ENCODE results near the gene LNX1.

LNX1 gene

DNA sequence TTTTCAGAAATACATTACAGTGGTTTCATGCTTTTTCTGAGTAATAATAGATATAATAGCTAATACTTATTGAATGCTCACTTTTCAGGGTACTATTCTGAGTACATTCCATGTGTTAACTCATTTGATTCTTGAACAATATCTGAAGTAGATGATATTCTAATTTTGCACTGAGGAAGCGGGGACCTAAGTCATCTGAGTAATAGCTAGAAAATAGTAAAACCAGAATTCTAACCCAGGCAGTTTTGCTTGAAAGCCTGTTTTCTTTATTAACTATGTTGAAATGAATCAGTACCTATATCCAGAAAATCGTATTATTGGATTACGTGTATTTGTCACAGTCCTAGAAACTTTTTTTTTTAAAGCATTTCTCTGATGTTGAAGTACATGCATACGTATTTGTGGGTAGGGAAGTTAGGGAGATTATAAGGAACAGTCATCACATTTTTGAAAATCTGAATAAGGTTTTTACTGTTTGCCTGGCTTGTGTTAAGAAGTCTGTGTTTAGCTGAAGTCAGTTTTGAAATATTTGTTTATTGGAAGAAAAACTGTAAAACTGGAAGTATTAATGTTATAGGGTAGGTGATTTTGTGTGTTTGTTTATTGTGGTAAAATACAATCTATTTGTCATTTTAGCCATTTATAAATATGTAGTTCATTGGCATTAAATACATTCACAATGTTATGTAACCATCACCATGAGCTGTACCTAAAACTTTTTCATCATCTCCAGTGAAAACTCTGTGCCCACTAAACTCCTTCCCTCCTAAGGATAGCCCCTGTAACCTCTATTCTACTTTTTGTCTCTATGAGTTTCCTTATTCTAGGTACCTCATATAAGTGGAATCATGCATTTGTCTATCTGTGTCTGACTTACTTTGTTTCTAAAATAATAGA is 158.5 kb downstream of the LNX1 start:
- intact Hi-C loops (cut with DNase I; ENCODE audit: low total_unique reads): no loop called here
- Histone ChIP-seq H3K27me3 (no peaks in the 10 kb centered on the region), H3K9me3 (no peaks in the 10 kb centered on the region), H3K36me3 (peaks cover 14 to 61% (median 51%) of the 10 kb centered on the region in 3 donors), H3K27ac (no peak overlapping the region), H3K4me3 (no peak overlapping the region), H3K4me1 (no peaks in the 10 kb centered on the region)
- TF ChIP-seq CTCF (IDR thresholded peaks at IDR 0.05): no peak
- DNase-seq: no peak

GRCh38 chr4:53431052-53431451 is 160.2 kb downstream of the LNX1 start:
- Histone ChIP-seq H3K36me3 (peaks cover 14 to 62% (median 61%) of the 10 kb centered on the region in 3 donors), H3K4me1 (no peaks in the 10 kb centered on the region), H3K9me3 (no peaks in the 10 kb centered on the region), H3K27me3 (no peaks in the 10 kb centered on the region), H3K4me3 (no peak overlapping the region), H3K27ac (no peak overlapping the region)
- TF ChIP-seq CTCF (IDR thresholded peaks at IDR 0.05): no peak
- DNase-seq: no peak
- intact Hi-C loops (cut with DNase I; ENCODE audit: low total_unique reads): no loop called here

DNA sequence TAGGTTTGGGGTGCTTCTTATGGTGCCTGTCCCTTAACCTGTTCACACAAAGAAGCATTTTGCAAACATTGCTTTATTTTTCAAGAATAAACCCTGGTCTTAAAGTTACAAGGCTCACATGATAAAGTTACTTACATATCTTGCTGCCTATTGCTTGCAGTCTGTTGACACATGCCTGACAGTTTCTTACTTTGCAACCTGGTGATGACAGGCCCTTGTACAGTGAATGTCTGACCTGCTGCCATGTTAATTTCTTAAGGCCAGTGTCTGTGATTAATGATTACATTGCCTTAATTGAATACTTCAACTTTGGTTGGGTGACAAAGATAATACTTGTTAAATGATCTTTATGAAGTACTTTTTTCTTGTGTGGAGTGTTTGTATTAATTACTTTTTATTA is 163.9 kb downstream of the LNX1 start:
- no peak overlapping the region for H3K27ac ChIP-seq
- intact Hi-C loops (cut with DNase I; ENCODE audit: low total_unique reads): no loop called here
- TF ChIP-seq CTCF (IDR thresholded peaks at IDR 0.05): no peak
- DNase-seq: no peak
- H3K36me3 ChIP-seq: peaks cover 14 to 50% (median 46%) of the 10 kb centered on the region in 3 donors
- no peak overlapping the region for H3K4me3 ChIP-seq
- H3K4me1 ChIP-seq: no peaks in the 10 kb centered on the region
- H3K27me3 ChIP-seq: no peaks in the 10 kb centered on the region
- no peaks in the 10 kb centered on the region for H3K9me3 ChIP-seq

- intact Hi-C loops (cut with DNase I; ENCODE audit: low total_unique reads): no loop called here
- Histone ChIP-seq H3K27me3 (no peaks in the 10 kb centered on the region), H3K36me3 (peaks cover 14 to 25% (median 22%) of the 10 kb centered on the region in 3 donors), H3K4me3 (no peak overlapping the region), H3K4me1 (no peaks in the 10 kb centered on the region), H3K27ac (no peak overlapping the region), H3K9me3 (no peaks in the 10 kb centered on the region)
- no peak for DNase-seq
- no peak for TF ChIP-seq CTCF (IDR thresholded peaks at IDR 0.05)
Measured at GRCh38 chr4:53424280-53424679, 167.0 kb downstream of the LNX1 start.

DNA sequence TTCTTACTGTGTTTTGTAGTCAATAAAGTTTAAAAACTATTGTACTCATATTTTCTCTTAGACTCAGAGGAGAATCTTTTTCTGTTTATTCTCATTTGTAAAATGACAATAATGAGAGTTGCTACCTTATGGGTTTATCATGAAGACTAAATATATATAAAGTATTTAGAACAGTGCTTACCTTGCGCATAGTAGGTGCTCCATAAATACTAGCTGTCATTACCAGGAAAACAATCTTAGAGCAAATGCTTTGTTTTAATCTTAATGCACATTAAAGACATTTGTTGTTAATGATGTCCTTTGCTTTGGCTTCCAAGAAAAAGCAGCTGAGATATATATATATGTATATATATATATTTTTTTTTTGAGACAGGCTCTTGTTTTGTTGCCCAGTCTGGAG is 168.9 kb downstream of the LNX1 start:
- TF ChIP-seq CTCF (IDR thresholded peaks at IDR 0.05): no peak
- DNase-seq: no peak

More for the DNA sequence above, 168.9 kb downstream of the LNX1 start:
- Histone ChIP-seq H3K27ac (no peak overlapping the region), H3K4me3 (no peak overlapping the region), H3K4me1 (no peaks in the 10 kb centered on the region), H3K27me3 (no peaks in the 10 kb centered on the region), H3K9me3 (no peaks in the 10 kb centered on the region), H3K36me3 (peaks cover 0 to 6% (median 5%) of the 10 kb centered on the region in 3 donors)
- intact Hi-C loops (cut with DNase I; ENCODE audit: low total_unique reads): no loop called here

Data from tibial artery (tissue), 4 donors.